HG03521 (cell line): ENCODE results near the gene FRS2.
A peak's percentile ranks its signal among the peaks of the same experiment; 100 is the strongest.
"Not testable (repeated sequence)": the region's sequence is repeated elsewhere in the genome, so short reads cannot be mapped to it uniquely, and the experiment has no call there.

Source experiments
- ATAC-seq: cut with Tn5 transposase; IDR thresholded peaks from one replicate; pipeline ENCODE4 v1.9.1; 2021; ENCODE audit warnings: mild to moderate bottlenecking, moderate library complexity; ENCODE audit not compliant: unreplicated experiment

Gene FRS2

GRCh38 chr12:69575346-69575745 is 105.2 kb downstream of the FRS2 start:
- ATAC-seq, result no peak

GRCh38 chr12:69578283-69578682 is 108.1 kb downstream of the FRS2 start:
- no peak for ATAC-seq

DNA sequence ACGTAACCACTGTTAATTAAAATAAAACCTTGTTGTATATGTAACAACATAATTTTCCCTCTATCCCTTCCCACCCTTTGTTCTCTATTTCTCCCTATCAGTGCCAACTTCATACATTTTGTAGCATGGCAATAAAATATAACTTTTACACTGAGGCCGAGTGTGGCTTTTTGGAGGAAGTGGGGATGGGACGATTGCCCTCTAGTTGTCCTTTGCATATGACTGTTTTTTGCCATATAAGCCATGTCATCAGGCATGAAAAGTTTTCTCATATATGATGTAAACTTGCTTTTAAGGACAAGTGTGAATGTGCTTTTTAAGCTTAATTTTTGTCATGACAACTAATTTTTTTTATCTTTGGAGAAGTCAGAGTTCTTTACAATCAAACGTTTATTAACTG is 108.8 kb downstream of the FRS2 start:
- ATAC-seq, result no peak

- ATAC-seq, result no peak
Observed at GRCh38 chr12:69580074-69580473, 109.9 kb downstream of the FRS2 start.

- ATAC-seq, result no peak
Observed at GRCh38 chr12:69583203-69583602, 113.0 kb downstream of the FRS2 start.

- peak; percentile 95 for ATAC-seq
Observed at GRCh38 chr12:69585189-69586062, 115.2 kb downstream of the FRS2 start, which contains the start of gene CCT2. TSS of gene CCT2 (plus strand) at chr12:69585459. CDS start at chr12:69585522, 63 bp downstream.

DNA sequence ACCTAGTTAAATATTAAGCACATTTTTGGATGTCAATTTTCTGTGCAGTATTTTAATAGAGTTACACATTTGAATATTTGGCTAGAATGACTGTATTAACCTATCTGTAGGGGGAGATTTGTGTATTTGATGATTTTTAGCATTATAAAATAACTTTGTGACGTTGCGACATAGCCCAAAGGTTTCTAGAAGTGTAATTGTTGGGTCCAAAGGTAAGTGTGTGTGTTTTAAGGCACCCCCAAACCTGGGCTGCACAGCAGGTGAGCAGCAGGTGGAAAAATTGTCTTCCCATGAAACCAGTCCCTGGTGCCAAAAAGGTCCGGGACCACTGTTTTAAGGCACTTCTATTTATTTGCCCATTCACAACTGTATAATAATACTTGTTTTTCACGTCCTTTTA is 118.3 kb downstream of the FRS2 start:
- no peak for ATAC-seq

DNA sequence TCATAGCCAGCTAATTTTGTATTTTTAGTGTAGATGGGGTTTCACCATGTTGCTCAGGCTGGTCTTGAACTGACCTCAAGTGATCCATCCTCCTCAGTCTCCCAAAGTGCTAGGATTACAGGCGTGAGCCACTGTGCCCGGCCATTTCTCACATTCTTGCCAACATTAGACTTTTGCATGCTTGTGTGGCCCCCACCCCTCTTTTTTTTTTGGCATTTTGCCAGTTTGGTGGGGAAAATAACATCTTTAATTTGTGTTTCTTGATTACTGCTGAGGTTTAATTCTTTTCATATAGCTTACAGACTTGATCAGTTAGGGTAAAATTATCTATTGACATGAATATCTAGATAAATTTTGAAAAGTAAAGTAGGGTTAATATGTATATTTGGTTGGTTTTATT is 118.9 kb downstream of the FRS2 start:
- ATAC-seq, result no peak

GRCh38 chr12:69595689-69596088 is 125.5 kb downstream of the FRS2 start:
- no peak for ATAC-seq

DNA sequence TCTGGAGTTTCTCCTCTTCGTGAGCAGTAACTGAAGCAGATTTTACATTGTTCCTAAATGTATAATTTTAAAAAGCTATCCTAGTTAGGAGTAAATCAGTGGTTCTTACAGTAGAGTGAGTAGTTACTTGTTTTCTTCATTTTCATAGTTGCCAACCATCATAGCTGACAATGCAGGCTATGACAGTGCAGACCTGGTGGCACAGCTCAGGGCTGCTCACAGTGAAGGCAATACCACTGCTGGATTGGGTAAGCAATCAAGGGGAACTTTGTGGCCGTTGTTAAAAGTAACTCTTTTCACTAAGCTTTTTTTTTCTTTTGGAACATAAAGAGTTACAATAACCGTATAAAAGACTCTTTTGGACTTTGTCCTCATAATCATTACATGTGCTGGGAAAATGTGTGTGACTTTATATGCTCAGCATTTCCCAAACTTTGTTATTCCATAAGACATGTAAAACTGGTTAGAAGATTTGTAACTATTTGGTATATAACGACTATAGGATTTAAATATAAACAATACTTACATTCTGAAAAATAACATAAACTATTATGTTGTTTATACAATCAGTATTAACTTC is 128.1 kb downstream of the FRS2 start:
- no peak for ATAC-seq

DNA sequence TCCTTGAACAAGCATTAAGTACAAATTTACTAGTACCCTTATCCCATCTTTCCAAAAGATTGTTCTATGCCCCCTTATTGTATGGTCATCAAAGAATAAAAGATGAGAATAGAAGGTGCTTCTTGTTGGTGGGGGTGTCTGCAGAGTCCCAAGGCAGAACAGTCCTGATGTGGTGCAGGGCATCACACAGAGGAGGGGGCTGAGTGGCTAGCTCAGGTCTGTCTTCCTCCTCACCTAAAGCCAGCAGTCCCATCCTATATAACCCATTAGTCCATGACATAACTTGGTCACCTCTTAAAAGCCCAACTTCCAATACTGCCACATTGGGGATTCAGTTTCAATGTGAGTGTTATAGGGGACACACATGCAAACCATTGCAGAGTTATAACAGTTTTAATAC is 130.6 kb downstream of the FRS2 start:
- ATAC-seq, result no peak

GRCh38 chr12:69601962-69602685 is 131.9 kb downstream of the FRS2 start:
- no peak for ATAC-seq

GRCh38 chr12:69602954-69603353 is 132.8 kb downstream of the FRS2 start:
- ATAC-seq, result no peak

DNA sequence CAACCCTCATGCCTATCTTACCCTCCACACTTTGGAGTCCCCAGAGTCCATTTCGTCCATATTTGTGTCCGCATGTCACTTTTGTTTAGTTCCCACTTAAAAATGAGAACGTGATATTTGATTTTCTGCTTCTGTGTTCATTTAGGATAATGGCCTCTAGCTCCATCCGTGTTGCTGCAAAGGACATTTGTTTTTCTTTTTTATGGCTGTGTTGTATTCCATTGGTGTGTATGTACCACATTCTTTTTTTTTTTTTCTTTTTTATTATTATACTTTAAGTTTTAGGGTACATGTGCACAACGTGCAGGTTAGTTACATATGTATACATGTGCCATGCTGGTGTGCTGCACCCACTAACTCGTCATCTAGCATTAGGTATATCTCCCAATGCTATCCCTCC is 133.4 kb downstream of the FRS2 start:
- not testable (repeated sequence) for ATAC-seq

DNA sequence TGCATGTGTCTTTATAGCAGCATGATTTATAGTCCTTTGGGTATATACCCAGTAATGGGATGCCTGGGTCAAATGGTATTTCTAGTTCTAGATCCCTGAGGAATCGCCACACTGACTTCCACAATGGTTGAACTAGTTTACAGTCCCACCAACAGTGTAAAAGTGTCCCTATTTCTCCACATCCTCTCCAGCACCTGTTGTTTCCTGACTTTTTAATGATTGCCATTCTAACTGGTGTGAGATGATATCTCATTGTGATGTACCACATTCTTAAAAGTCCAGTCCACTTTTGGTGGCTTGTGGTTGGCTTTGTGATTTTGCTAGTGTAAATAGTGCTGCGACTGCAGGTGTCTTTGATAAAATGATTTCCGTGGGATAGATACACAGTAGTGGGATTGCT is 134.1 kb downstream of the FRS2 start:
- ATAC-seq, result not testable (repeated sequence)

- ATAC-seq, result no peak
Observed at GRCh38 chr12:69608114-69608513, 137.9 kb downstream of the FRS2 start.

DNA sequence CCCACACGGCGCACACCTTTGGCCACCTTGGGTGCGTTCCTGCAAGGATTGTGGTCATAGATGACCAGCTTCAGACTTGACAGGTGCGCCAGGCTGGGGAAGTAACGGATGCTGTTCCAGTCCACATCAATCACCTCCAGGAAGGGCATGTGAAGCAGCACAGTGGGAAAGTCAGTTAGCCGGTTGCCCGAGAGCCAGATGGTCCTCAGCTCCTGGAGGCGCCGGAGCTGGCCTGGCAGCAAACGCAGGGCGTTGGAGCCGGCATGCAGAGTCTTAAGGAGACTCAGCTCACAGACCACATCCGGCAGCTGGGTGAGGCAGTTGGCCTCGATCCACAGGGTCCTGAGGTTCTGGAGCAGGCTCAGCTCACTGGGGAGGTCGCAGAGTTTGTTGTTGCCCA is 139.9 kb downstream of the FRS2 start:
- ATAC-seq, result no peak

- no peak for ATAC-seq
Observed at GRCh38 chr12:69610729-69611128, 140.5 kb downstream of the FRS2 start, which contains the start of gene LRRC10. TSS of gene LRRC10 (minus strand) at chr12:69610907. CDS start at chr12:69610838, 69 bp downstream.

DNA sequence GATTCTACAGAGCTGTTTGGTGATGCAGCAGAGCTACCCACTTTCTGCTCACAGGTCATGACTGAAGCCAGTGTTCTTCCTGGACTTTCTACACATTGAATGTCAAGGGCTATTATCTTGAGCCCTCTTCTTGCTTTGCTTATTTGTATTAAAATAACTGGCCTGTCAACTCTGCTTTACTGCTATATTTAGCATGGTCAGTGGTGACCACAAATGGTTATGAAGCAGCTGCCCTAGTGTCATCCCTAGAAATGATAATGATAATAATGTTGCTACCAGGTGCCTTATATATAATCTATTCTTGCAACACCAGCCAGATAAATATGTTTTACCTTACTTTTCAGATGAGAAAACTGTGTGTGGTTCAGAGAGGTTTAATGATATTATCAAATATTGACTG is 143.2 kb downstream of the FRS2 start:
- no peak for ATAC-seq

- no peak for ATAC-seq
Observed at GRCh38 chr12:69616025-69616424, 145.8 kb downstream of the FRS2 start.

- ATAC-seq, result no peak
Observed at GRCh38 chr12:69619050-69619449, 148.9 kb downstream of the FRS2 start.

- ATAC-seq, result no peak
Observed at GRCh38 chr12:69620077-69620476, 149.9 kb downstream of the FRS2 start.
